Gastrocnemius medialis (tissue), 4 donors: ENCODE results near the gene HSDL2. TPM values are rescaled to one million over a fixed set of nuclear protein-coding genes. Genes with fewer than 3 reads are reported as not detected.
"Not testable (repeated sequence)": the region's sequence is repeated elsewhere in the genome, so short reads cannot be mapped to it uniquely, and the experiment has no call there.

Experiments used
- ATAC-seq, 2 donors: fragments of 150-250 bp; one replicate each; pipeline ENCODE4 v1.9.1; 2016
- DNase-seq, 2 donors: peaks; one replicate each; pipeline ENCODE4 v3.0.0-alpha.2; 2019
- H3K27ac ChIP-seq, 4 donors: fragments of 200-600 bp; sonication (generic); 1 replicate in 1 of 4; 2 replicates in 3 of 4; pipeline ENCODE4 v1.5.1; 2016 to 2018; ENCODE audit warnings: mild to moderate bottlenecking in 2 of 4, moderate library complexity in 1 of 4
- H3K27me3 ChIP-seq, 3 donors: fragments of 200-600 bp; sonication (generic) in 2 of 3; 1 replicate in 1 of 3; 2 replicates in 2 of 3; pipeline versions ENCODE4 v1.5.1 to v1.6.0; 2016 to 2019; ENCODE audit warnings: mild to moderate bottlenecking in 1 of 3, moderate library complexity in 1 of 3
- H3K36me3 ChIP-seq, 2 donors: fragments of 200-600 bp; sonication (generic) in 1 of 2; one replicate each; pipeline ENCODE4 v1.5.1; 2017 to 2018
- H3K4me1 ChIP-seq, 2 donors: fragments of 200-600 bp; sonication (generic) in 1 of 2; one replicate each; pipeline ENCODE4 v1.5.1; 2016 to 2017; ENCODE audit warnings: mild to moderate bottlenecking in 2 of 2
- H3K4me3 ChIP-seq, 4 donors: fragments of 200-600 bp; sonication (generic) in 3 of 4; 1 replicate in 1 of 4; 2 replicates in 3 of 4; pipeline ENCODE4 v1.5.1; 2016 to 2019; ENCODE audit warnings: mild to moderate bottlenecking in 2 of 4
- H3K9me3 ChIP-seq, 3 donors: fragments of 200-600 bp; sonication (generic) in 2 of 3; 1 replicate in 1 of 3; 2 replicates in 2 of 3; pipeline ENCODE4 v1.5.1; 2016 to 2019
- CTCF ChIP-seq, 5 experiments: fragments of 450-650 bp in 3 of 5; fragments of 200-600 bp in 2 of 5; sonication (generic) in 2 of 5; IDR thresholded peaks in 4 of 5; conservative IDR thresholded peaks in 1 of 5; 1 replicate in 4 of 5; 2 replicates in 1 of 5; pipeline ENCODE4 v1.5.1; 2016 to 2019; ENCODE audit warnings: antibody characterized with exemption in 5 of 5, mild to moderate bottlenecking in 3 of 5, moderate library complexity in 3 of 5
- POLR2A ChIP-seq, 2 donors: fragments of 450-650 bp; IDR thresholded peaks; one replicate each; pipeline ENCODE4 v1.6.1; 2017; ENCODE audit warnings: antibody characterized with exemption in 2 of 2, mild to moderate bottlenecking in 2 of 2, moderate library complexity in 2 of 2
- in situ Hi-C, 4 donors: fragments of 200-750 bp; cut with MboI; loops; one replicate each; pipeline versions ENCODE4 v1.15.0 to v1.8.0; 2017; ENCODE audit warnings: low sequenced_read_pairs in 4 of 4
- intact Hi-C: fragments of 100-400 bp; cut with DNase I; formaldehyde crosslinking; loops from one replicate; pipeline ENCODE4 v1.15.1; 2023; ENCODE audit warnings: low total_unique reads
- total RNA-seq, 4 donors: library from RNA; depleted of rRNA; stranded (reverse); fragments of >200 nt; gene quantifications; one replicate each; pipeline versions ENCODE4 v1.1.0 to v1.2.3, GENCODE V29; 2016

Gene HSDL2
- total RNA-seq, 4 donors from 2014 or later = 68.9 to 106 (median 93.5) TPM

- no peak for ATAC-seq
- DNase-seq = no peak
- intact Hi-C loops = no loop called here
- H3K27ac ChIP-seq = no peak overlapping the region
- TF ChIP-seq CTCF (IDR thresholded peaks at IDR 0.05 in 4 of 5, conservative IDR thresholded peaks at IDR 0.05 in 1 of 5) = no peak
- no peak for TF ChIP-seq POLR2A (IDR thresholded peaks at IDR 0.05)
- H3K4me3 ChIP-seq = no peak overlapping the region
- H3K9me3 ChIP-seq = no peaks in the 10 kb centered on the region
- H3K27me3 ChIP-seq = no peaks in the 10 kb centered on the region
- no peaks in the 10 kb centered on the region for H3K4me1 ChIP-seq
- in situ Hi-C loops = loop anchor here (25.0 kb wide), 2 partner anchors 479 to 604 kb away; partner anchors contain the start of gene UGCG (in 2 of the 4)
- no peaks in the 10 kb centered on the region for H3K36me3 ChIP-seq
These were observed 13.3 kb upstream of the HSDL2 start for GRCh38 chr9:112366591-112366990.

GRCh38 chr9:112367465-112367864 is 12.4 kb upstream of the HSDL2 start:
- Histone ChIP-seq H3K4me1 (no peaks in the 10 kb centered on the region), H3K4me3 (no peak overlapping the region), H3K9me3 (no peaks in the 10 kb centered on the region), H3K27ac (no peak overlapping the region), H3K27me3 (no peaks in the 10 kb centered on the region), H3K36me3 (no peaks in the 10 kb centered on the region)
- in situ Hi-C loops (loop anchor here (25.0 kb wide), 2 partner anchors 480 to 605 kb away; partner anchors contain the start of gene UGCG (in 2 of the 4)), intact Hi-C loops (no loop called here)
- no peak for TF ChIP-seq CTCF (IDR thresholded peaks at IDR 0.05 in 4 of 5, conservative IDR thresholded peaks at IDR 0.05 in 1 of 5)
- TF ChIP-seq POLR2A (IDR thresholded peaks at IDR 0.05) = no peak
- DNase-seq = no peak
- no peak for ATAC-seq

GRCh38 chr9:112369817-112370216 is 10.1 kb upstream of the HSDL2 start:
- no peak overlapping the region for H3K27ac ChIP-seq
- no peak overlapping the region for H3K4me3 ChIP-seq
- intact Hi-C loops (loop anchor here (10.0 kb wide), 1 partner anchor 445 kb away; no protein-coding TSS in a partner anchor), in situ Hi-C loops (loop anchor here (25.0 kb wide), 2 partner anchors 483 to 608 kb away; partner anchors contain the start of gene UGCG (in 2 of the 4))
- no peaks in the 10 kb centered on the region for H3K4me1 ChIP-seq
- no peaks in the 10 kb centered on the region for H3K36me3 ChIP-seq
- ATAC-seq (no peak), DNase-seq (no peak)
- H3K27me3 ChIP-seq = no peaks in the 10 kb centered on the region
- no peaks in the 10 kb centered on the region for H3K9me3 ChIP-seq
- no peak for TF ChIP-seq CTCF (IDR thresholded peaks at IDR 0.05 in 4 of 5, conservative IDR thresholded peaks at IDR 0.05 in 1 of 5)
- no peak for TF ChIP-seq POLR2A (IDR thresholded peaks at IDR 0.05)

GRCh38 chr9:112371060-112371459 is 8.8 kb upstream of the HSDL2 start:
- Histone ChIP-seq H3K27ac (no peak overlapping the region), H3K27me3 (no peaks in the 10 kb centered on the region), H3K9me3 (no peaks in the 10 kb centered on the region), H3K36me3 (no peaks in the 10 kb centered on the region), H3K4me1 (no peaks in the 10 kb centered on the region), H3K4me3 (no peak overlapping the region)
- intact Hi-C loops (loop anchor here (10.0 kb wide), 1 partner anchor 444 kb away; no protein-coding TSS in a partner anchor), in situ Hi-C loops (loop anchor here (25.0 kb wide), 2 partner anchors 484 to 609 kb away; partner anchors contain the start of gene UGCG (in 2 of the 4))
- DNase-seq (no peak), ATAC-seq (no peak)
- TF ChIP-seq CTCF (IDR thresholded peaks at IDR 0.05 in 4 of 5, conservative IDR thresholded peaks at IDR 0.05 in 1 of 5) (no peak), POLR2A (IDR thresholded peaks at IDR 0.05) (no peak)

GRCh38 chr9:112373666-112374065 is 6.2 kb upstream of the HSDL2 start:
- not testable (repeated sequence) for DNase-seq, H3K4me3 ChIP-seq, H3K36me3 ChIP-seq, ATAC-seq, H3K9me3 ChIP-seq, H3K27ac ChIP-seq, H3K27me3 ChIP-seq
- intact Hi-C loops = loop anchor here (10.0 kb wide), 1 partner anchor 441 kb away; no protein-coding TSS in a partner anchor
- H3K4me1 ChIP-seq = peaks cover 17 to 23% of the 10 kb centered on the region in 2 donors
- in situ Hi-C loops = loop anchor here (25.0 kb wide), 2 partner anchors 486 to 611 kb away; partner anchors contain the start of gene UGCG (in 2 of the 4)

GRCh38 chr9:112374232-112374631 is 5.7 kb upstream of the HSDL2 start:
- not testable (repeated sequence) for H3K9me3 ChIP-seq, DNase-seq, H3K27ac ChIP-seq, H3K27me3 ChIP-seq, H3K36me3 ChIP-seq, H3K4me3 ChIP-seq, ATAC-seq
- intact Hi-C loops = loop anchor here (10.0 kb wide), 1 partner anchor 441 kb away; no protein-coding TSS in a partner anchor
- peaks cover 18 to 23% of the 10 kb centered on the region in 2 donors for H3K4me1 ChIP-seq
- in situ Hi-C loops = loop anchor here (25.0 kb wide), 2 partner anchors 487 to 612 kb away; partner anchors contain the start of gene UGCG (in 2 of the 4)
